ENCODE measurements around the gene MAML1. TPM values are rescaled to one million over a fixed set of nuclear protein-coding genes. Genes with fewer than 3 reads are reported as not detected.

MAML1 gene
- polyA plus RNA-seq, 1 donor, result 24.8 TPM

GRCh38 chr5:179805529-179806249 is 73.1 kb downstream of the MAML1 start:
- no peak for DNase-seq (ENCODE audit: low read depth)

GRCh38 chr5:179806250-179807048 is 73.8 kb downstream of the MAML1 start, which contains the start of gene MGAT4B:
Gene MGAT4B, minus strand, starts transcription at chr5:179806866. Its CDS starts 283 bp downstream, at chr5:179806583.
- no peak for DNase-seq (ENCODE audit: low read depth)

- no peak for DNase-seq (ENCODE audit: low read depth)
These were observed 79.7 kb downstream of the MAML1 start for GRCh38 chr5:179812135-179812825.

GRCh38 chr5:179812997-179813607 is 80.5 kb downstream of the MAML1 start:
- DNase-seq (ENCODE audit: low read depth), result no peak

GRCh38 chr5:179814090-179814489 is 81.5 kb downstream of the MAML1 start:
- no peak for DNase-seq (ENCODE audit: low read depth)

- DNase-seq (ENCODE audit: low read depth), result no peak
These were observed 83.0 kb downstream of the MAML1 start for GRCh38 chr5:179815491-179816249.

GRCh38 chr5:179816401-179816795 is 83.8 kb downstream of the MAML1 start:
- no peak for DNase-seq (ENCODE audit: low read depth)

- DNase-seq (ENCODE audit: low read depth), result no peak
These were observed 84.3 kb downstream of the MAML1 start for GRCh38 chr5:179816796-179817469.

GRCh38 chr5:179817470-179817840 is 84.8 kb downstream of the MAML1 start:
- no peak for DNase-seq (ENCODE audit: low read depth)

GRCh38 chr5:179817890-179818745 is 85.5 kb downstream of the MAML1 start:
- DNase-seq (ENCODE audit: low read depth), result no peak

- peak; percentile 61 for DNase-seq (ENCODE audit: low read depth)
These were observed 86.2 kb downstream of the MAML1 start for GRCh38 chr5:179818746-179819295.

- DNase-seq (ENCODE audit: low read depth), result no peak
These were observed 86.9 kb downstream of the MAML1 start for GRCh38 chr5:179819296-179820126.

- DNase-seq (ENCODE audit: low read depth), result no peak
These were observed 87.5 kb downstream of the MAML1 start for GRCh38 chr5:179820127-179820482.

GRCh38 chr5:179820483-179821297 is 88.1 kb downstream of the MAML1 start, which contains the start of gene SQSTM1:
Gene SQSTM1, plus strand, starts transcription at chr5:179820905. Its CDS starts 32 bp downstream, at chr5:179820937.
- peak; percentile 49 for DNase-seq (ENCODE audit: low read depth)

- DNase-seq (ENCODE audit: low read depth), result peak; percentile 73
These were observed 88.9 kb downstream of the MAML1 start for GRCh38 chr5:179821298-179822058.

- DNase-seq (ENCODE audit: low read depth), result no peak
These were observed 89.4 kb downstream of the MAML1 start for GRCh38 chr5:179822059-179822432.

Measured in forelimb muscle (tissue), 1 donor.